GM19351 (cell line): ENCODE results near the gene CHRNA3.
A peak's percentile ranks its signal among the peaks of the same experiment; 100 is the strongest.
"Not testable (repeated sequence)": the region's sequence is repeated elsewhere in the genome, so short reads cannot be mapped to it uniquely, and the experiment has no call there.

Experiments
- ATAC-seq: cut with Tn5 transposase; IDR thresholded peaks from one replicate; pipeline ENCODE4 v1.9.1; 2021; ENCODE audit warnings: mild to moderate bottlenecking, moderate library complexity; ENCODE audit not compliant: unreplicated experiment

Gene CHRNA3

GRCh38 chr15:78618490-78618934 lies 2.3 kb downstream of the CHRNA3 start:
- no peak for ATAC-seq

GRCh38 chr15:78618064-78618463 lies 2.7 kb downstream of the CHRNA3 start:
- ATAC-seq, result no peak

GRCh38 chr15:78617516-78617915 lies 3.3 kb downstream of the CHRNA3 start:
- ATAC-seq, result no peak

- no peak for ATAC-seq
Measured at GRCh38 chr15:78617076-78617475, 3.7 kb downstream of the CHRNA3 start.

GRCh38 chr15:78616506-78616905 lies 4.3 kb downstream of the CHRNA3 start:
- no peak for ATAC-seq

- no peak for ATAC-seq
Measured at GRCh38 chr15:78615151-78615589, 5.6 kb downstream of the CHRNA3 start.

GRCh38 chr15:78614021-78614420 lies 6.8 kb downstream of the CHRNA3 start:
- ATAC-seq, result no peak

GRCh38 chr15:78609551-78609950 lies 11.2 kb downstream of the CHRNA3 start:
- not testable (repeated sequence) for ATAC-seq

GRCh38 chr15:78605680-78606079 lies 15.1 kb downstream of the CHRNA3 start:
- no peak for ATAC-seq

GRCh38 chr15:78605201-78605600 lies 15.6 kb downstream of the CHRNA3 start:
- ATAC-seq, result no peak

GRCh38 chr15:78604420-78604819 lies 16.4 kb downstream of the CHRNA3 start:
- ATAC-seq, result no peak

GRCh38 chr15:78603467-78603866 lies 17.3 kb downstream of the CHRNA3 start:
- ATAC-seq, result no peak

GRCh38 chr15:78599189-78599588 lies 21.6 kb downstream of the CHRNA3 start:
- no peak for ATAC-seq

GRCh38 chr15:78598348-78598747 lies 22.4 kb downstream of the CHRNA3 start:
- ATAC-seq, result no peak

GRCh38 chr15:78597583-78597982 lies 23.2 kb downstream of the CHRNA3 start:
- ATAC-seq, result no peak

GRCh38 chr15:78574944-78575343 lies 45.9 kb downstream of the CHRNA3 start:
- ATAC-seq, result no peak

- no peak for ATAC-seq
Measured at GRCh38 chr15:78573416-78573815, 47.4 kb downstream of the CHRNA3 start.

GRCh38 chr15:78571382-78571781 lies 49.4 kb downstream of the CHRNA3 start:
- ATAC-seq, result no peak

GRCh38 chr15:78570710-78571109 lies 50.1 kb downstream of the CHRNA3 start:
- ATAC-seq, result no peak

- ATAC-seq, result no peak
Measured at GRCh38 chr15:78567531-78567930, 53.3 kb downstream of the CHRNA3 start.

- ATAC-seq, result peak; percentile 34
Measured at GRCh38 chr15:78565951-78566774, 54.6 kb downstream of the CHRNA3 start.

- peak; percentile 64 for ATAC-seq
Measured at GRCh38 chr15:78565097-78565950, 55.5 kb downstream of the CHRNA3 start, which contains the start of gene CHRNA5. Gene CHRNA5, plus strand, starts transcription at chr15:78565520. Its CDS starts 200 bp downstream, at chr15:78565720.
